MM.1S (cell line): ENCODE measurements around the gene CRMP1.

Source experiments
- CTCF ChIP-seq: fragments of 300-600 bp; sonication (generic); IDR thresholded peaks from 2 replicates; pipeline ENCODE4 v1.5.1; 2016; ENCODE audit warnings: antibody characterized with exemption, low read length, mixed read lengths
- EZH2 ChIP-seq: fragments of 300-600 bp; sonication (generic); optimal IDR thresholded peaks from 2 replicates; pipeline ENCODE3; 2017; ENCODE audit warnings: low read depth, mild to moderate bottlenecking, antibody characterized with exemption, low read length, mixed read lengths

- TF ChIP-seq CTCF = no peak
- no peak for TF ChIP-seq EZH2
Observed at GRCh38 chr4:5784960-5785611, 107.8 kb downstream of the CRMP1 start.
